HG03442 (cell line): Measurements from ENCODE around the gene KRT17.
"Not testable (repeated sequence)": the region's sequence is repeated elsewhere in the genome, so short reads cannot be mapped to it uniquely, and the experiment has no call there.

Experiments used
- ATAC-seq: cut with Tn5 transposase; IDR thresholded peaks from one replicate; pipeline ENCODE4 v1.9.1; 2021; ENCODE audit warnings: mild to moderate bottlenecking, moderate library complexity; ENCODE audit not compliant: unreplicated experiment

KRT17 gene

GRCh38 chr17:41635121-41636097, 11.0 kb upstream of the KRT17 start:
- ATAC-seq: no peak

- no peak for ATAC-seq
Observed at GRCh38 chr17:41634639-41635038, 10.3 kb upstream of the KRT17 start.

- no peak for ATAC-seq
Observed at GRCh38 chr17:41633556-41634199, 9.3 kb upstream of the KRT17 start.

GRCh38 chr17:41632482-41633105, 8.2 kb upstream of the KRT17 start:
- no peak for ATAC-seq

- no peak for ATAC-seq
Observed at GRCh38 chr17:41631898-41632285, 7.5 kb upstream of the KRT17 start.

- no peak for ATAC-seq
Observed at GRCh38 chr17:41631025-41631897, 6.9 kb upstream of the KRT17 start.

GRCh38 chr17:41629826-41630670, 5.7 kb upstream of the KRT17 start:
- ATAC-seq: no peak

GRCh38 chr17:41629316-41629715, 4.9 kb upstream of the KRT17 start:
- no peak for ATAC-seq

GRCh38 chr17:41628621-41629255, 4.4 kb upstream of the KRT17 start:
- not testable (repeated sequence) for ATAC-seq

GRCh38 chr17:41628073-41628370, 3.6 kb upstream of the KRT17 start:
- ATAC-seq: not testable (repeated sequence)

- ATAC-seq: no peak
Observed at GRCh38 chr17:41627316-41628072, 3.1 kb upstream of the KRT17 start.

- ATAC-seq: not testable (repeated sequence)
Observed at GRCh38 chr17:41626914-41627295, 2.5 kb upstream of the KRT17 start.

GRCh38 chr17:41626028-41626913, 1.9 kb upstream of the KRT17 start:
- not testable (repeated sequence) for ATAC-seq

GRCh38 chr17:41625602-41626001, 1.2 kb upstream of the KRT17 start:
- ATAC-seq: no peak

- ATAC-seq: not testable (repeated sequence)
Observed at GRCh38 chr17:41623184-41623861, 1.1 kb downstream of the KRT17 start.

GRCh38 chr17:41622340-41623183, 1.8 kb downstream of the KRT17 start:
- not testable (repeated sequence) for ATAC-seq
